ENCODE measurements around the gene PHYHD1. TPM values are rescaled to one million over a fixed set of nuclear protein-coding genes. Genes with fewer than 3 reads are reported as not detected.
"Not testable (repeated sequence)": the region's sequence is repeated elsewhere in the genome, so short reads cannot be mapped to it uniquely, and the experiment has no call there.

The PHYHD1 gene
- polyA plus RNA-seq, 4 donors, result 58.8 to 61.6 (median 59.6) TPM

- no peak for DNase-seq (ENCODE audit: low read depth in 4 of 4, low spot score in 3 of 4)
These were observed 1.2 kb upstream of the PHYHD1 start for GRCh38 chr9:128919402-128920089.

DNA sequence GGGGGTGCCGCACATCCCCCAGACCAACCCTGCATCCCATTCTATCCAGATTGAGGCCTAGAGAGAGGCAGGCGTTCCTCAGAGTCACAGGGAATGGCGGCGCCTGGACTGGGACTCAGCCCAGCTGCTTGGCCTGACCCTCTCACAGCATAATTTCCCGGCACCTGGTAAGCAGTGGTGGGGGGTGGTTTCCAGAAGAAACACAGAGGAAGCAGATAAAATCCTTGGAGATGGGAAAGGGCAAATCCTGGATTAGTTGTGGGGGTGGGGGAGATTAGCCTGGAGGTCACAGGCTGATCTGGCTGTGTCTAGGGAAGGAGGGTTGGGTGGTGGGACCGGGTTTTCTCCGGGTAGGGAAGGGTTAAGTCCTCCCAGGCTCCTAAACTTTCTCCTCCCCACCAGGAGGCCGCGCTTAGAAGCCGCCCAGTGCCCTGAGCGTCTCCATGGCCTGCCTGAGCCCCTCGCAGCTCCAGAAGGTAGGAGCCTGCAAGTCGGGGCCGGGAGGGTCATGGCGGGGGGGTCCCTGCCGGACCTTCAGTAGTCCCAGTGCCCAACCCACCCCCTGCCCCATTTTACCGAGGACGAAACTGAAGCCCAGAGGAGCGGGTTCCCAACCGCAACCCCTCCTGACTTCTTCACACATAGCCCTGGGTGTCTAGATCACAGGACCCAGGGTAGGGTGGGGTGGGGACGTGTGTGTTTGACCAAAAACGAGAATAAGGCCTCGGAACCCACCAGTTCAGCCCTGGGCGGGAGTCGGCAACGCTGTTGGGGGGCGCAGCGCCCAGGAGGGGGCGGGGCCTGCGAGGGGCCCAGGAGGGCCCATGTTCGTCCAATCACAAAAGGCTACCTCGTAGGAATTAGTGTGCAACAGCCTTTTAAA, 1.3 kb downstream of the PHYHD1 start:
- peak; percentile 65 to 70 (median 68) for DNase-seq (ENCODE audit: low read depth in 4 of 4, low spot score in 3 of 4)

- DNase-seq (ENCODE audit: low read depth in 4 of 4, low spot score in 3 of 4), result no peak
These were observed 2.7 kb downstream of the PHYHD1 start for GRCh38 chr9:128923493-128923883.

GRCh38 chr9:128927731-128928411, 7.1 kb downstream of the PHYHD1 start:
- DNase-seq (ENCODE audit: low read depth in 4 of 4, low spot score in 3 of 4), result peak in 2 of 4 donors; percentile 31 to 39

DNA sequence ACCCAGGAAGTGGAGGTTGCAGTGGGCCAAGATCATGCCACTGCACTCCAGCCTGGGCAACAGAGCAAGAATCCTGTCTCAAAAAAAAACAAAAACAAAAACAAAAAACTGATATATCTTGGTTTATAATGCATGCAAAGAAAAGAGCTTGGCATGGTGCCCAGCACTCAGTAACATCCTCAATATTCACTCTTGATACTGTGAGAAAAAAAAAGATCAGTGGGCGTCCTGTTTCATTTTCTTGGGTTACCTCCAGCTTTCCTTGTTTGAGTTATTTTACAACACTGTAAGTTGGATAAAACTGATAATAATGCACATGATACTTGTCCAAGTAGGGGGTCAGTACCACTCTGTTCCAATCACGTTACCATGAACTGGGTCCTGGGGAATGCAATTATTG, 7.8 kb downstream of the PHYHD1 start:
- DNase-seq (ENCODE audit: low read depth in 4 of 4, low spot score in 3 of 4), result no peak

DNA sequence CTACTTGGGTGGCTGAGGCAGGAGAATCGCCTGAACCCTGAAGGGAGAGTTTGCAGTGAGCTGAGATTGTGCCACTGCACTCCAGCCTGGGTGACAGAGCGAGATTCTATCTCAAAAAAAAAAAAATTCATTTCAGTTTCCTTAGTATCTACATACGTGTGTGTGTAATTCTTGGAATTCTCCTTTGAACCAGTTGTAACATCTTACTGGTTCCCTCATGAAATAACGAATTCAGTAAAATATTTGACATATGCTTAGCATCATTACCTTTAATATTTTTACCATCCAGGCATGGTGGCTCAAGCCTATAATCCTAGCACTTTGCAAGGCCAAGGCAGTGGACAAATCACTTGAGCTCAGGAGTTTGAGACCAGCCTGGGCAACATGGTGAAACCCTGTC, 8.8 kb downstream of the PHYHD1 start:
- DNase-seq (ENCODE audit: low read depth in 4 of 4, low spot score in 3 of 4), result no peak

- DNase-seq (ENCODE audit: low read depth in 4 of 4, low spot score in 3 of 4), result no peak
These were observed 12.9 kb downstream of the PHYHD1 start for GRCh38 chr9:128933731-128934130.

DNA sequence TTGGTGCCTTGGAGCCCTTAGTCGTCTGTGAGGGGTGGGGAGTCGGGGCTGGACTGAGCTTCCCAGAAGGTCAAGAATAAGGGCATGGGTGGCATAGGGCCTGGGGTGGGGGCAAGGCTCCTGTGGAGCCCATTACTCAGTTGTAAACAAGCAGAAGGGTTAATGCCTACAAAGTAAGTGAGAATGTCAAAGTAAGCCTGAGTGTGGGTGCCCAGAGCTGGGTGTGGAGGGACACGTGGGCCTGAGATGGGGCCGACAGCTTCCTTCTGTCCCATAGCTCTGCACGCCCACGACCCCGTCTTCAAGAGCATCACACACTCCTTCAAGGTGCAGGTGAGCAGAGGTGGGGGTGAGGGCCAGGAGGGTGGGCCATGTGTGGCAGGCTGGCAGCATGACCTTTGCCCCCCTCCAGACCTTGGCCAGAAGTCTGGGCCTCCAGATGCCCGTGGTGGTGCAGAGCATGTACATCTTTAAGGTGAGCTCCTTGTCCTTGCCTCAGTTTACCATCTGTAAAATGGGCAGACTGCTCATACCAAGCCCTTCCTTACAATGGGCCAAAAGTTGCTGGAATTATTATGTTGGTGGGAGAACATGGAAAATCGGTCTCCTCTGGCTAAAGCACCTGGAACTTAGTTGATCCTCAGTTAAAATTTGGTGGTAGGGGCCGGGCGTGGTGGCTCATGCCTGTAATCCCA, 15.5 kb downstream of the PHYHD1 start:
- no peak for DNase-seq (ENCODE audit: low read depth in 4 of 4, low spot score in 3 of 4)

- DNase-seq (ENCODE audit: low read depth in 4 of 4, low spot score in 3 of 4), result no peak
These were observed 16.8 kb downstream of the PHYHD1 start for GRCh38 chr9:128937310-128938165.

DNA sequence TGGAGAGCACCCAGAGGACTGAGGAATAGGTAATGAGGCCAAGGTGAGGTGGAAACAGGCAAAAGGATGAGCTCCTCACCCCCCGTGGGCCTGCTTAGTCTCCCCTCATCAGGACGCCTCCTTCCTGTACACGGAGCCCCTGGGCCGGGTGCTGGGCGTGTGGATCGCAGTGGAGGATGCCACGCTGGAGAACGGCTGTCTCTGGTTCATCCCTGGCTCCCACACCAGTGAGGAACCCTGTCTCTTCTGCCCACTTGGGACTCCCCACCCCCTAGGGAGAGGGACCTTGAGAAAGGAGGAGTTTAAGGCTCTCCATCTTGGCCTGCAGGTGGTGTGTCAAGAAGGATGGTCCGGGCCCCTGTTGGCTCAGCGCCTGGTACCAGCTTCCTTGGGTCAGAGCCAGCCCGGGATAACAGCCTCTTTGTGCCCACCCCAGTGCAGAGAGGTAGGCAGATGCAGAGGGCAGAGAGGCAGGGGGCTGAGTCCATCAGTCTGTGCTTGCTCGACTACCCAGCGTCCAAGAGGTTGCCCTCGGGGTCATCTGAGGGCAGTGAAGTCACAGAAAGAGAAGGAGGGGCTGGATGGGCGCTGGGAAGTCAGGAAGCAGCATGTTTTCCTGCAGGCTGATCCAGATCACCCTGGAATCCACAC, 19.6 kb downstream of the PHYHD1 start:
- no peak for DNase-seq (ENCODE audit: low read depth in 4 of 4, low spot score in 3 of 4)

- no peak for DNase-seq (ENCODE audit: low read depth in 4 of 4, low spot score in 3 of 4)
These were observed 20.4 kb downstream of the PHYHD1 start for GRCh38 chr9:128940946-128941755.

DNA sequence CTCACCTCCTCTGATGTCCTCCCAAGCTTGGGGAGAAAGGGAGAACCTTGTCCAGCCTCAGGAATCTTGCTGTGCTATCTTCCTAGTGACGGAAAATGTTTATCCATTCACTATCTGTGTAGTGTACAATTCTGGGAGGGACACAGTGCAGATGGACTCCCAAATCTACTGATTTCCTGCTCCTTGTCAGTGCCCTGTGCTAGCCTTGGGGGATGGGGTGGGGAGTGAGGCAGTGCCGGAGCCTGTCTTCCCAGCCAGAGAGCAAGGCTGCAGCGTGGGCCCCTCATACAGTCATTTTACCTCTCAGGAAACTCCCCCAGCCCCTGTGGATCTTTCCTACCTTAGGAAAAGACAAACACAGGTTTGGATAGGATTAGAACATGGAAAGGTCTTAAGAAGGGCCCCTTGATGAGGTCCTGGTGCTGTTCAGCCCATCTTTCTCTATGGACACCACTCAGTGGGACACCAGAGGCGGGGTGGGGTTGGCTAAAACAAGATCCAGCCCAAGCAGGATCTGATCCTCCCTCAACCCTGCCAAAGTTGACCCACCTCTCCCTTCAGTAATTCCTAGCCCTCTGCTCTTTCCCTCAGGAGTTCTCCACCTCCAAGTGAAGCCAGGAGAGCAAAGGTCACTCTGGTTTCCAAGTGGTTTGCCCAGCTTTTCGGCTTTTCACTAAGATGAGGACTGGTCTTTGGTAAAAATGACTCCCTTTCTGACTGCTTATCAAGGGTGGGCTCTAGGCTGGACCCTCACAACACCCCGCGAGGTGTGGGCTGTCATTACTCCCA, 23.2 kb downstream of the PHYHD1 start:
- no peak for DNase-seq (ENCODE audit: low read depth in 4 of 4, low spot score in 3 of 4)

GRCh38 chr9:128944966-128945365, 24.2 kb downstream of the PHYHD1 start:
- DNase-seq (ENCODE audit: low read depth in 4 of 4, low spot score in 3 of 4), result not testable (repeated sequence)

DNA sequence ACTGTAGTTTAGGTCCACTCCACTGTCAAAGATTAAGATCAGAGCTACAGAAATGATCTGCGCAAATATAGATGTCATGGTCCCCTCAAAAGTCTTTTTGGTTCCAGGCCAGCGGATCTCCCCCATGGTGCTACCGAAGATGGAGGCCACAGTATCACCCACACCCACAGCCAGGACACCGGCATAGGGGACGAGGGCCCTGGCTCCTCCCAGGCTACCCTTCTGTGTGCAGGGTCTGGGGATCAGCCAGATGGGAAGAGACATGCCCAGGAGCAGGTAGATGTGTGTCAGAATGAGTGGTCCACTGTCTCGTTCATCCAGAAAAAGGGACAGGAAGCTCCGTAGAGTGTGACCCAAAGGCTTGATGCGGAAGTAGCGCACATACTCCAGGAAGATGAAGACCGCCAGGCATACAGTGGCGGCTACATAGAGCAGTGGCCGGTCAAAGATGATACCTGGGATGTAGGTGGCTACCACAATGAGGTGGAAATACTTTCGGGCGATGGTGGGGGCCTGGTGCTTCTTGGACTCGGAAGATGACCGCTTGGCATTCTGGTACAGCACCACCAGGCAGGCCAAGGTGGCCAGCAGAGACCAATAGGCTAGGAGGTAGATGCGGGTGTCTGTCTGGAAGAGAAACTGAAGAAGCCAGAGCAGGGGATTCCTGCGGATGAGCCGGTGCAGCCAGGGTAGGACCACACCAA, 25.2 kb downstream of the PHYHD1 start:
- no peak for DNase-seq (ENCODE audit: low read depth in 4 of 4, low spot score in 3 of 4)

GRCh38 chr9:128946571-128947276, 25.9 kb downstream of the PHYHD1 start:
- peak in 1 of 4 donors; percentile 3 for DNase-seq (ENCODE audit: low read depth in 4 of 4, low spot score in 3 of 4)

- DNase-seq (ENCODE audit: low read depth in 4 of 4, low spot score in 3 of 4), result no peak
These were observed 26.4 kb downstream of the PHYHD1 start for GRCh38 chr9:128947277-128947526.

All from right renal pelvis (tissue), 4 donors.